Measurements from ENCODE around the gene EEFSEC. TPM values are rescaled to one million over a fixed set of nuclear protein-coding genes. Genes with fewer than 3 reads are reported as not detected.

The EEFSEC gene
- total RNA-seq, 2 experiments from 2014 or later, result 17.7 to 25.3 TPM

GRCh38 chr3:128227507-128227906, 74.2 kb downstream of the EEFSEC start:
- BruUV-seq (replicated peaks), result no TSS peak
- Histone ChIP-seq H3K79me2 (ENCODE audit: insufficient read depth, low read depth, low read length) (no peaks in the 10 kb centered on the region), H4K20me1 (ENCODE audit: insufficient read depth, low read length) (no peaks in the 10 kb centered on the region), H3K4me3 (ENCODE audit: low read depth, low read length, poor library complexity, severe bottlenecking) (no peak overlapping the region), H2AFZ (ENCODE audit: low read length) (no peak overlapping the region), H3K4me1 (ENCODE audit: insufficient read depth, low read length, poor library complexity, severe bottlenecking) (no peaks in the 10 kb centered on the region), H3K4me2 (ENCODE audit: low read length) (no peak overlapping the region), H3K9me3 (ENCODE audit: low read length) (peaks cover 16% of the 10 kb centered on the region), H3K9me2 (ENCODE audit: insufficient read depth, low read length) (no peaks in the 10 kb centered on the region), H3K36me3 (ENCODE audit: insufficient read depth, low read length) (peaks cover 10% of the 10 kb centered on the region; the same call in 1 of the 2 replicates), H3K27ac (ENCODE audit: low read depth, low read length, poor library complexity, severe bottlenecking) (no peak overlapping the region)
- POLR2A ChIA-PET, result no interaction called here
- no peak for DNase-seq (ENCODE audit: low spot score)
- TF ChIP-seq CTCF (conservative IDR thresholded peaks at IDR 0.05; ENCODE audit: low read length) (no peak), EZH2phosphoT487 (IDR thresholded peaks at IDR 0.05; ENCODE audit: borderline replicate concordance, low read depth, low read length) (no peak)
- CTCF ChIA-PET (ENCODE audit: unreplicated experiment), result no interaction called here
- intact Hi-C loops (cut with micrococcal nuclease; ENCODE audit: unreplicated experiment), result loop anchor here (5.0 kb wide), 1 partner anchor 270 kb away; no protein-coding TSS in a partner anchor

GRCh38 chr3:128228366-128228910, 75.2 kb downstream of the EEFSEC start:
- Histone ChIP-seq H3K4me3 (ENCODE audit: low read depth, low read length, poor library complexity, severe bottlenecking) (no peak overlapping the region), H4K20me1 (ENCODE audit: insufficient read depth, low read length) (no peaks in the 10 kb centered on the region), H3K79me2 (ENCODE audit: insufficient read depth, low read depth, low read length) (no peaks in the 10 kb centered on the region), H2AFZ (ENCODE audit: low read length) (no peak overlapping the region), H3K9me2 (ENCODE audit: insufficient read depth, low read length) (no peaks in the 10 kb centered on the region), H3K36me3 (ENCODE audit: insufficient read depth, low read length) (peaks cover 2% of the 10 kb centered on the region; the same call in 1 of the 2 replicates), H3K4me2 (ENCODE audit: low read length) (no peak overlapping the region), H3K9me3 (ENCODE audit: low read length) (peaks cover 7% of the 10 kb centered on the region; the same call in 1 of the 2 replicates), H3K27ac (ENCODE audit: low read depth, low read length, poor library complexity, severe bottlenecking) (no peak overlapping the region), H3K4me1 (ENCODE audit: insufficient read depth, low read length, poor library complexity, severe bottlenecking) (no peaks in the 10 kb centered on the region)
- no peak for TF ChIP-seq EZH2phosphoT487 (IDR thresholded peaks at IDR 0.05; ENCODE audit: borderline replicate concordance, low read depth, low read length)
- TF ChIP-seq CTCF (conservative IDR thresholded peaks at IDR 0.05; ENCODE audit: low read length), result no peak
- CTCF ChIA-PET (ENCODE audit: unreplicated experiment), result no interaction called here
- no peak for DNase-seq (ENCODE audit: low spot score)
- POLR2A ChIA-PET, result no interaction called here
- no TSS peak for BruUV-seq (replicated peaks)
- intact Hi-C loops (cut with micrococcal nuclease; ENCODE audit: unreplicated experiment), result loop anchor here (5.0 kb wide), 1 partner anchor 269 kb away; no protein-coding TSS in a partner anchor

DNA sequence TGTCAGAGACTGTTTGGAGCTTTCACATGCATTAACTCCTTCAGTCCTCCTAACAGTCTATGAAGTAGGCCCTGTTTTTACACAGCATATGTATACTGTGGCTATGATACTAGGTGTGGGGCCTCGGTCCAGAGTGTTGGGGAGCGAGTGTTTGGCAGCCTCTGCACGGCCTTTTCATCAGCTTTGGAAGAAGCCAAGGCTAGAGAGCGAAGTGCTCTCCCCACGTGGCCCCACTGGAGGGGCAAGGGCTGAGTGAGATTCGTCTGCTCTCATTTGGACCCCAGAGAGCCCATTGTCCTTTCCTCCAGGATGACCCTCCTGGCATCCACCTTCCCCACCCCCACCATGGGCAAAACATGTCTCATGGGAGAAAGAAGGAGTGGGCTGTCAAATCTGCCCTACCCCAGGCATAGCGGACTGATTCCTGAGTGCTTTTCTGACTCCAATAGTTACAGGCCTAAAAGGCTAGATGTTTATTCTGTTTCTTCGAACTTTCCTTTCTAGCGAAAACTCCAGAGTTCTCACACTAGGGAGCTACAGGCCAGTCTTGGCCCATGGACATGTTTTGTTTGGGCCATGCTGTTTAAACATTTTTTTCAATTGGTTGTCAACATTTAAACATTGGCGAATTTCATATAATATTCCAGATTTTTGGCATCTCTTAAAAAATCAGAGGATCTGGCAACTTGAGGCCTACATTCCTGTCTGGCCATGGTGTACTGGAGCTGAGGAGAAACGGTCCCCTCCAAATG, 76.0 kb downstream of the EEFSEC start:
- intact Hi-C loops (cut with micrococcal nuclease; ENCODE audit: unreplicated experiment), result loop anchor here (5.0 kb wide), 1 partner anchor 268 kb away; no protein-coding TSS in a partner anchor
- Histone ChIP-seq H3K9me3 (ENCODE audit: low read length) (0 out of 2 replicates have a peak, but pooled peaks cover under 1% of the 10 kb centered on the region), H3K4me2 (ENCODE audit: low read length) (no peak overlapping the region), H3K9me2 (ENCODE audit: insufficient read depth, low read length) (no peaks in the 10 kb centered on the region), H3K36me3 (ENCODE audit: insufficient read depth, low read length) (no peaks in the 10 kb centered on the region), H3K27ac (ENCODE audit: low read depth, low read length, poor library complexity, severe bottlenecking) (no peak overlapping the region), H2AFZ (ENCODE audit: low read length) (no peak overlapping the region), H3K79me2 (ENCODE audit: insufficient read depth, low read depth, low read length) (no peaks in the 10 kb centered on the region), H3K4me1 (ENCODE audit: insufficient read depth, low read length, poor library complexity, severe bottlenecking) (no peaks in the 10 kb centered on the region), H3K4me3 (ENCODE audit: low read depth, low read length, poor library complexity, severe bottlenecking) (no peak overlapping the region), H4K20me1 (ENCODE audit: insufficient read depth, low read length) (no peaks in the 10 kb centered on the region)
- no TSS peak for BruUV-seq (replicated peaks)
- no peak for DNase-seq (ENCODE audit: low spot score)
- TF ChIP-seq CTCF (conservative IDR thresholded peaks at IDR 0.05; ENCODE audit: low read length) (no peak), EZH2phosphoT487 (IDR thresholded peaks at IDR 0.05; ENCODE audit: borderline replicate concordance, low read depth, low read length) (no peak)
- POLR2A ChIA-PET, result no interaction called here
- CTCF ChIA-PET (ENCODE audit: unreplicated experiment), result no interaction called here

Data from OCI-LY7 (cell line).